Measurements from ENCODE around the gene AMER2.

The AMER2 gene
- 0 to 0.62 reads per million in 2 donors for total RNA-seq

GRCh38 chr13:25171517-25172302, at the start of gene AMER2:
Gene AMER2 (minus strand): TSS chr13:25172288. CDS start chr13:25171619, 669 bp downstream.
- peak in 1 of 5 experiments; percentile 19 for DNase-seq

GRCh38 chr13:25218019-25218418, 45.9 kb upstream of the AMER2 start:
- DNase-seq: no peak

- peak in 1 of 5 experiments; percentile 9 for DNase-seq
These were observed 45.2 kb upstream of the AMER2 start for GRCh38 chr13:25217023-25217885.

GRCh38 chr13:25215253-25215575, 43.1 kb upstream of the AMER2 start:
- DNase-seq: peak in 1 of 5 experiments; percentile 6

GRCh38 chr13:25214491-25215252, 42.6 kb upstream of the AMER2 start:
- no peak for DNase-seq

- no peak for DNase-seq
These were observed 41.6 kb upstream of the AMER2 start for GRCh38 chr13:25213715-25214114.

GRCh38 chr13:25210842-25211569, 38.9 kb upstream of the AMER2 start:
- no peak for DNase-seq

GRCh38 chr13:25207291-25207810, 35.3 kb upstream of the AMER2 start:
- no peak for DNase-seq

GRCh38 chr13:25204863-25205262, 32.8 kb upstream of the AMER2 start:
- no peak for DNase-seq

- DNase-seq: no peak
These were observed 31.1 kb upstream of the AMER2 start for GRCh38 chr13:25203127-25203740.

GRCh38 chr13:25200783-25201182, 28.7 kb upstream of the AMER2 start:
- no peak for DNase-seq

- no peak for DNase-seq
These were observed 26.6 kb upstream of the AMER2 start for GRCh38 chr13:25198647-25199046.

GRCh38 chr13:25196971-25197370, 24.9 kb upstream of the AMER2 start:
- no peak for DNase-seq

- DNase-seq: no peak
These were observed 20.8 kb upstream of the AMER2 start for GRCh38 chr13:25192936-25193335.

- no peak for DNase-seq
These were observed 20.4 kb upstream of the AMER2 start for GRCh38 chr13:25192489-25192888.

GRCh38 chr13:25192052-25192451, 20.0 kb upstream of the AMER2 start:
- DNase-seq: no peak

GRCh38 chr13:25190771-25191170, 18.7 kb upstream of the AMER2 start:
- no peak for DNase-seq

GRCh38 chr13:25190256-25190655, 18.2 kb upstream of the AMER2 start:
- DNase-seq: no peak

GRCh38 chr13:25187596-25187995, 15.5 kb upstream of the AMER2 start:
- DNase-seq: no peak

- no peak for DNase-seq
These were observed 14.1 kb upstream of the AMER2 start for GRCh38 chr13:25186187-25186586.

- DNase-seq: no peak
These were observed 9.5 kb upstream of the AMER2 start for GRCh38 chr13:25181597-25181996.

All from T-helper 2 cell (primary cell).